ENCODE measurements around the gene CAMSAP1.

Gene CAMSAP1

GRCh38 chr9:135827866-135828580 is 79.3 kb downstream of the CAMSAP1 start:
- no peak for DNase-seq

GRCh38 chr9:135827301-135827700 is 80.0 kb downstream of the CAMSAP1 start:
- no peak for DNase-seq

GRCh38 chr9:135826188-135826545 is 81.2 kb downstream of the CAMSAP1 start:
- DNase-seq, result no peak

GRCh38 chr9:135825435-135826187 is 81.7 kb downstream of the CAMSAP1 start:
- DNase-seq, result no peak

GRCh38 chr9:135823036-135823435 is 84.3 kb downstream of the CAMSAP1 start:
- DNase-seq, result no peak

GRCh38 chr9:135822374-135822755 is 85.0 kb downstream of the CAMSAP1 start:
- DNase-seq, result no peak

GRCh38 chr9:135821733-135822373 is 85.5 kb downstream of the CAMSAP1 start:
- no peak for DNase-seq

GRCh38 chr9:135821116-135821515 is 86.2 kb downstream of the CAMSAP1 start:
- no peak for DNase-seq

GRCh38 chr9:135820661-135821060 is 86.7 kb downstream of the CAMSAP1 start:
- no peak for DNase-seq

GRCh38 chr9:135819905-135820304 is 87.4 kb downstream of the CAMSAP1 start:
- no peak for DNase-seq

GRCh38 chr9:135818718-135819475 is 88.4 kb downstream of the CAMSAP1 start:
- DNase-seq, result no peak

- DNase-seq, result no peak
These were observed 89.2 kb downstream of the CAMSAP1 start for GRCh38 chr9:135817951-135818717.

- no peak for DNase-seq
These were observed 90.7 kb downstream of the CAMSAP1 start for GRCh38 chr9:135816651-135816970.

- no peak for DNase-seq
These were observed 91.3 kb downstream of the CAMSAP1 start for GRCh38 chr9:135815830-135816650.

GRCh38 chr9:135815413-135815812 is 91.9 kb downstream of the CAMSAP1 start:
- no peak for DNase-seq

GRCh38 chr9:135814421-135815095 is 92.8 kb downstream of the CAMSAP1 start:
- no peak for DNase-seq

- DNase-seq, result no peak
These were observed 93.6 kb downstream of the CAMSAP1 start for GRCh38 chr9:135813671-135814290.

GRCh38 chr9:135812961-135813360 is 94.4 kb downstream of the CAMSAP1 start:
- DNase-seq, result no peak

GRCh38 chr9:135811801-135812200 is 95.5 kb downstream of the CAMSAP1 start:
- no peak for DNase-seq

- no peak for DNase-seq
These were observed 96.4 kb downstream of the CAMSAP1 start for GRCh38 chr9:135810806-135811575.
